Activated CD4-positive, alpha-beta T cell treated with anti-CD3 and anti-CD28 coated beads, Interleukin-10, Interleukin-2, amounts not matched to agents 100 ng/mL and 50 ng/mL, durations not matched to agents 16 hours and 8 hours (primary cell): ENCODE measurements around the gene NNT.
"Not testable (repeated sequence)": the region's sequence is repeated elsewhere in the genome, so short reads cannot be mapped to it uniquely, and the experiment has no call there.

Experiments
- DNase-seq: peaks from one replicate; pipeline ENCODE4 v3.0.0-alpha.2; 2020

NNT gene

DNA sequence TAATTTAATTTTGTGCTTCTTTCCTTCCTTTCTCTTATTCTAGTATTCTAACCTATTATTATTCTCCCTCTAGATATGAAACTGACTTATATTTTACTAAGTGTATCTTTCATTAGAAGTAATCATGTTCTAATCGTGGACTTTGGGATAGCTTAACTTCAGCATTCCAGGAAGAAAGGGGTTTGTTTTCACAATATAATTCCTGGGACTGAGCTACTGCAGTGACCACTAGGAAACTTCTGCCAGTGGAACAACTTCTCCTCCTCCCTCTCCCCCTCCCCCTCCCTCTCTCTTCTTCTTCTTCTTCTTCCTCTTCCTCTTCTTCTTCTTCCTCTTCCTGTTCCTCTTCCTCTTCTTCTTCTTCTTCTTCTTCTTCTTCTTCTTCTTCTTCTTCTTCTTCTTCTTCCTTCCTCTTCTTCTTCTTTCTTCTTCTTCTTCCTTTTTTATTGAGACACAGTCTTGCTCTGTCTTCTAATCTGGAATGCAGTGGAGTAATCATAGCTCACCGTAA is 127.9 kb downstream of the NNT start:
- DNase-seq = no peak

DNA sequence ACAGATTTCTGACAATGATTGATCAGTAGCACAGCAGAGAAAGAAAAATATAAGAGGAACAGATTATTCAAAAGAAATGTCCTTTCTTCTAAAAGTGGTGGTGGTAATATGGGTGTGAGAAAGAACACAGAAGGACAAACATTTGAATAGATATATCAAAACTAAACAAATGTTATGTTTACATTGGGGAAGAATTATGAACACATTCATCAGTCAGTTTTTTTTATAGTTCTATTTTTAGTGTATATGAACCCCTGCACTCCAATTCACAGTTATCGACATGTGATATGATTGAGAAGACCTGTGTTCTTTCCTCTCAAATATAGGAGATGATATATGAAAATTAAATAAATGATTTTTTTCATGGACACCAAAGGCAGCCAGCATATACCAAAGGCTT is 128.6 kb downstream of the NNT start:
- no peak for DNase-seq

DNA sequence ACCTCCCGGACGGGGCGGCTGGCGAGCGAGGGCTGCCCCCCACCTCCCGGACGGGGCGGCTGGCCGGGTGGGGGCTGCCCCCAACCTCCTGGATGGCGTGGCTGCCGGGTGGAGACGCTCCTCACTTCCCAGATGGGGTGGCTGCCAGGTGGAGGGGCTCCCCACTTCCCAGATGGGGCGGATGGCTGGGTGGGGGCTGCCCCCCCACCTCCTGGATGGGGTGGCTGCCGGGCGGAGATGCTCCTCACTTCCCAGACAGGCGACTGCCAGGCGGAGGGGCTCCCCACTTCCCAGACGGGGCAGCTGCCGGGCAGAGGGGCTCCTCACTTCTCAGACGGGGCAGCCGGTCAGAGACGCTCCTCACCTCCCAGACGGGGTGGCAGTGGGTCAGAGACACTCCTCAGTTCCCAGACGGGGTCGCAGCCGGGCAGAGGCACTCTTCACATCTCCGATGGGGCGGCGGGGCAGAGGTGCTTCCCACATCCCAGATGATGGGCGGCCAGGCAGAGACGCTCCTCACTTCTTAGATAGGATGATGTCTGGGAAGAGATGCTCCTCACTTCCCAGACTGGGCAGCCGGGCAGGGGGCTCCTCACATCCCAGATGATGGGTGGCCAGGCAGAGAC is 143.1 kb downstream of the NNT start:
- DNase-seq = not testable (repeated sequence)

DNA sequence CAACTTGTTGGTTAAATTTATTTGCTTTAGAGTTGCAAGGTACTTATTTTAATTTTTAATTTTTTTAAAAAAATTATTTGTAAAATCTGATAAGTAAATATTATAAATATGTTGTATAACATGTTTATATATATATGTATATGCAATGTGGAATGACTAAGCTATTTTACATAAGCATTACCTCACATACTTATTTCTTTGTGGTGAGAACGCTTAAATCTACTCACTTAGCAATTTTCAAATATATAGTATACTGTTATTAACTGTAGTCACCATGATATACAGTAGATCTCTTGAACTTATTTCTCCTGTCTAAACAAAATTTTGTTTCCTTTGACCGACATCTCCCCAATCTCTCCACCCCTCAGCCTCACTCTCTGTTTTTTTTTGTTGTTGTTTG is 147.8 kb downstream of the NNT start:
- no peak for DNase-seq

DNA sequence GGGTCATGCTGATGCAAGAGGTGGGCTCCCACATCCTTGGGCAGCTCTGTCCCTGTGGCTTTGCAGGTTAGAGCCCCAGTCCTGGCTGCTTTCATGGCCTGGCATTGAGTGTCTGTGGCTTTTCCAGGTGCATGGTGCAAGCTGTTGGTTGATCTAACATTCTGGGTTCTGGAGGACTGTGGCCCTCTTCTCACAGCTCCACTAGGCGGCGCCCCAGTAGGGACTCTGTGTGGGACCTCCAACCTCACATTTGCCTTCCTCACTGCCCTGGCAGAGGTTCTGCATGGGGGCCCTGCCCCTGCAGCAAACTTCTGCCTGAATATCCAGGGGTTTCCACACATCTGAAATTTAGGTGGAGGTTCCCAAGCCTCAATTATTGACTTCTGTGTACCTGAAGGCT is 150.1 kb downstream of the NNT start:
- DNase-seq = no peak
